Neural cell (in vitro differentiated cells): Measurements from ENCODE around the gene TIE1. TPM values are rescaled to one million over a fixed set of nuclear protein-coding genes. Genes with fewer than 3 reads are reported as not detected.

Experiments used
- H2AFZ ChIP-seq: fragments of 200-600, 300-800 bp; sonication (generic), shearing (Covaris generic); 2 replicates; pipeline ENCODE4 v1.6.0; 2014; ENCODE audit warnings: low read depth, mild to moderate bottlenecking, antibody characterized with exemption, low read length, moderate library complexity
- H3F3A ChIP-seq: fragments of 200-600 bp; shearing (Covaris generic); 2 replicates; pipeline ENCODE4 v1.6.1; 2016; ENCODE audit warnings: mild to moderate bottlenecking, moderate library complexity, mixed read lengths, antibody characterized with exemption, low read length; ENCODE audit not compliant: insufficient read depth, poor library complexity, severe bottlenecking
- H3K27ac ChIP-seq: fragments of 200-600, 300-800 bp; sonication (generic), shearing (Covaris generic); 2 replicates; pipeline ENCODE4 v1.5.1; 2014; ENCODE audit warnings: mild to moderate bottlenecking, low read length, moderate library complexity
- H3K27me3 ChIP-seq: fragments of 300-800, 200-600 bp; sonication (generic), shearing (Covaris generic); 2 replicates; pipeline ENCODE4 v1.6.0; 2014; ENCODE audit warnings: mild to moderate bottlenecking, low read depth, low read length, moderate library complexity; ENCODE audit not compliant: insufficient read depth
- H3K36me3 ChIP-seq: fragments of 300-800, 200-600 bp; sonication (generic), shearing (Covaris generic); 2 replicates; pipeline ENCODE4 v1.5.1; 2014; ENCODE audit warnings: mild to moderate bottlenecking, antibody characterized with exemption, low read length, moderate library complexity; ENCODE audit not compliant: insufficient read depth
- H3K4me2 ChIP-seq: fragments of 300-800, 200-600 bp; sonication (generic), shearing (Covaris generic); 2 replicates; pipeline ENCODE4 v1.6.0; 2014; ENCODE audit warnings: mild to moderate bottlenecking, low read length
- H3K4me3 ChIP-seq: fragments of 300-800, 200-600 bp; sonication (generic), shearing (Covaris generic); 2 replicates; pipeline ENCODE4 v1.5.1; 2014; ENCODE audit warnings: mild to moderate bottlenecking, low read length, moderate library complexity
- H3K79me2 ChIP-seq: fragments of 200-600 bp; shearing (Covaris generic); replicated peaks from 2 replicates; pipeline ENCODE4 v1.6.0; 2014; ENCODE audit warnings: mild to moderate bottlenecking, low read length, moderate library complexity; ENCODE audit not compliant: insufficient read depth
- H3K9ac ChIP-seq: fragments of 300-800, 200-600 bp; sonication (generic), shearing (Covaris generic); 2 replicates; pipeline ENCODE4 v1.6.1; 2016; ENCODE audit warnings: mild to moderate bottlenecking, low read length, mixed read lengths
- H3K9me2 ChIP-seq: fragments of 200-600 bp; shearing (Covaris generic); 2 replicates; pipeline ENCODE4 v1.6.1; 2016; ENCODE audit warnings: mild to moderate bottlenecking, low read length, mixed read lengths; ENCODE audit not compliant: insufficient read depth
- H3K9me3 ChIP-seq: fragments of 200-600, 300-800 bp; sonication (generic), shearing (Covaris generic); 2 replicates; pipeline ENCODE4 v1.6.1; 2016; ENCODE audit warnings: mild to moderate bottlenecking, mixed run types, low read length, moderate library complexity, mixed read lengths
- H4K20me1 ChIP-seq: fragments of 200-600 bp; shearing (Covaris generic); 2 replicates; pipeline ENCODE4 v1.6.1; 2016; ENCODE audit warnings: mild to moderate bottlenecking, mixed run types; ENCODE audit not compliant: insufficient read depth
- EP300 ChIP-seq: fragments of 450-650 bp; conservative IDR thresholded peaks from 2 replicates; pipeline ENCODE4 v1.6.1; 2014; ENCODE audit warnings: antibody characterized with exemption, mild to moderate bottlenecking, moderate library complexity; ENCODE audit not compliant: poor library complexity, severe bottlenecking
- EZH2 ChIP-seq: fragments of 200-600, 300-800 bp; shearing (Covaris generic), sonication (generic); IDR thresholded peaks from 2 replicates; pipeline ENCODE4 v1.6.1; 2014; ENCODE audit warnings: antibody characterized with exemption, low read length, borderline replicate concordance, mild to moderate bottlenecking; ENCODE audit not compliant: insufficient read depth, poor library complexity, severe bottlenecking
- MXI1 ChIP-seq: fragments of 450-650 bp; conservative IDR thresholded peaks from 2 replicates; pipeline ENCODE4 v1.6.1; 2014; ENCODE audit warnings: antibody characterized with exemption, mild to moderate bottlenecking; ENCODE audit not compliant: poor library complexity, severe bottlenecking
- POLR2AphosphoS5 ChIP-seq: IDR thresholded peaks from 2 replicates; pipeline ENCODE4 v1.6.1; 2012
- RAD21 ChIP-seq: fragments of 450-650 bp; conservative IDR thresholded peaks from 2 replicates; pipeline ENCODE4 v1.6.1; 2014; ENCODE audit warnings: antibody characterized with exemption, mild to moderate bottlenecking, moderate library complexity
- SMC3 ChIP-seq: fragments of 450-650 bp; conservative IDR thresholded peaks from 2 replicates; pipeline ENCODE4 v1.6.1; 2014; ENCODE audit warnings: antibody characterized with exemption, mild to moderate bottlenecking, moderate library complexity; ENCODE audit not compliant: poor library complexity
- TAF1 ChIP-seq: IDR thresholded peaks from 2 replicates; pipeline ENCODE4 v1.6.1; 2012; ENCODE audit warnings: low read depth
- polyA plus RNA-seq: library from polyadenylated mRNA; depleted of rRNA; stranded (reverse); fragments of >200 nt; gene quantifications from 2 replicates; pipeline ENCODE4 v1.2.3, GENCODE V29; 2014
- TF ChIP-seq, protein P1 (sequence below): fragments of 450-650 bp; IDR thresholded peaks from 2 replicates; pipeline ENCODE4 v1.5.1; 2014; ENCODE audit warnings: antibody characterized with exemption, mild to moderate bottlenecking, moderate library complexity; ENCODE audit not compliant: poor library complexity, severe bottlenecking
- TF ChIP-seq, protein P2 (sequence below): IDR thresholded peaks from 2 replicates; pipeline ENCODE4 v1.6.1; 2012; ENCODE audit warnings: borderline replicate concordance

Gene TIE1
- polyA plus RNA-seq, 1 donor from 2014 or later = not detected

DNA sequence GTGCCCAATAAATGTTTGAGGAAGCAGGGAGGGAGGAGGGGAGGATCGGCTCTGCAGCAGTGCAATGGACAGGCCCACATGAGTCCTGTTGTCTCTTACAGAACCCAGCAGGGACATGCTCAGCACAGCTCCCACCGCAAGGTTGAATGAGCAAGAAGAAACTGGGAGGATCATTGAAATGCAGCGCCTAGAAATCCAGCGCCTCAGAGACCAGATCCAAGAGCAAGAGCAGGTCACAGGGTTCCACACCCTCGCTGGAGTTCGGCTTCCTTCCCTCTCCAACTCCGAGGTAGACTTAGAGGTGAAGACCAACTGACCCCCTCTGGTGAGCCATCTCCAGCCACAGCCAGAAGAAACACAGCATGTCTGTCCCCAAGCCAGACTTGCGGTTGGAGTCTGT is 46.9 kb upstream of the TIE1 start:
- Histone ChIP-seq H3K36me3 (no peaks in the 10 kb centered on the region), H3K4me2 (no peak overlapping the region), H3K4me3 (no peak overlapping the region), H4K20me1 (no peaks in the 10 kb centered on the region), H3F3A (no peaks in the 10 kb centered on the region), H3K79me2 (no peaks in the 10 kb centered on the region), H3K9me2 (no peaks in the 10 kb centered on the region), H3K27ac (no peak overlapping the region), H3K27me3 (no peaks in the 10 kb centered on the region), H2AFZ (no peak overlapping the region), H3K9me3 (no peaks in the 10 kb centered on the region), H3K9ac (no peak overlapping the region)
- TF ChIP-seq, protein P1, sequence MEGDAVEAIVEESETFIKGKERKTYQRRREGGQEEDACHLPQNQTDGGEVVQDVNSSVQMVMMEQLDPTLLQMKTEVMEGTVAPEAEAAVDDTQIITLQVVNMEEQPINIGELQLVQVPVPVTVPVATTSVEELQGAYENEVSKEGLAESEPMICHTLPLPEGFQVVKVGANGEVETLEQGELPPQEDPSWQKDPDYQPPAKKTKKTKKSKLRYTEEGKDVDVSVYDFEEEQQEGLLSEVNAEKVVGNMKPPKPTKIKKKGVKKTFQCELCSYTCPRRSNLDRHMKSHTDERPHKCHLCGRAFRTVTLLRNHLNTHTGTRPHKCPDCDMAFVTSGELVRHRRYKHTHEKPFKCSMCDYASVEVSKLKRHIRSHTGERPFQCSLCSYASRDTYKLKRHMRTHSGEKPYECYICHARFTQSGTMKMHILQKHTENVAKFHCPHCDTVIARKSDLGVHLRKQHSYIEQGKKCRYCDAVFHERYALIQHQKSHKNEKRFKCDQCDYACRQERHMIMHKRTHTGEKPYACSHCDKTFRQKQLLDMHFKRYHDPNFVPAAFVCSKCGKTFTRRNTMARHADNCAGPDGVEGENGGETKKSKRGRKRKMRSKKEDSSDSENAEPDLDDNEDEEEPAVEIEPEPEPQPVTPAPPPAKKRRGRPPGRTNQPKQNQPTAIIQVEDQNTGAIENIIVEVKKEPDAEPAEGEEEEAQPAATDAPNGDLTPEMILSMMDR = no peak
- no peak for TF ChIP-seq SMC3
- TF ChIP-seq EP300 = no peak
- TF ChIP-seq TAF1 = no peak
- TF ChIP-seq, protein P2, sequence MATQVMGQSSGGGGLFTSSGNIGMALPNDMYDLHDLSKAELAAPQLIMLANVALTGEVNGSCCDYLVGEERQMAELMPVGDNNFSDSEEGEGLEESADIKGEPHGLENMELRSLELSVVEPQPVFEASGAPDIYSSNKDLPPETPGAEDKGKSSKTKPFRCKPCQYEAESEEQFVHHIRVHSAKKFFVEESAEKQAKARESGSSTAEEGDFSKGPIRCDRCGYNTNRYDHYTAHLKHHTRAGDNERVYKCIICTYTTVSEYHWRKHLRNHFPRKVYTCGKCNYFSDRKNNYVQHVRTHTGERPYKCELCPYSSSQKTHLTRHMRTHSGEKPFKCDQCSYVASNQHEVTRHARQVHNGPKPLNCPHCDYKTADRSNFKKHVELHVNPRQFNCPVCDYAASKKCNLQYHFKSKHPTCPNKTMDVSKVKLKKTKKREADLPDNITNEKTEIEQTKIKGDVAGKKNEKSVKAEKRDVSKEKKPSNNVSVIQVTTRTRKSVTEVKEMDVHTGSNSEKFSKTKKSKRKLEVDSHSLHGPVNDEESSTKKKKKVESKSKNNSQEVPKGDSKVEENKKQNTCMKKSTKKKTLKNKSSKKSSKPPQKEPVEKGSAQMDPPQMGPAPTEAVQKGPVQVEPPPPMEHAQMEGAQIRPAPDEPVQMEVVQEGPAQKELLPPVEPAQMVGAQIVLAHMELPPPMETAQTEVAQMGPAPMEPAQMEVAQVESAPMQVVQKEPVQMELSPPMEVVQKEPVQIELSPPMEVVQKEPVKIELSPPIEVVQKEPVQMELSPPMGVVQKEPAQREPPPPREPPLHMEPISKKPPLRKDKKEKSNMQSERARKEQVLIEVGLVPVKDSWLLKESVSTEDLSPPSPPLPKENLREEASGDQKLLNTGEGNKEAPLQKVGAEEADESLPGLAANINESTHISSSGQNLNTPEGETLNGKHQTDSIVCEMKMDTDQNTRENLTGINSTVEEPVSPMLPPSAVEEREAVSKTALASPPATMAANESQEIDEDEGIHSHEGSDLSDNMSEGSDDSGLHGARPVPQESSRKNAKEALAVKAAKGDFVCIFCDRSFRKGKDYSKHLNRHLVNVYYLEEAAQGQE = no peak
- no peak for TF ChIP-seq MXI1
- no peak for TF ChIP-seq RAD21
- TF ChIP-seq EZH2 = no peak
- TF ChIP-seq POLR2AphosphoS5 = no peak

DNA sequence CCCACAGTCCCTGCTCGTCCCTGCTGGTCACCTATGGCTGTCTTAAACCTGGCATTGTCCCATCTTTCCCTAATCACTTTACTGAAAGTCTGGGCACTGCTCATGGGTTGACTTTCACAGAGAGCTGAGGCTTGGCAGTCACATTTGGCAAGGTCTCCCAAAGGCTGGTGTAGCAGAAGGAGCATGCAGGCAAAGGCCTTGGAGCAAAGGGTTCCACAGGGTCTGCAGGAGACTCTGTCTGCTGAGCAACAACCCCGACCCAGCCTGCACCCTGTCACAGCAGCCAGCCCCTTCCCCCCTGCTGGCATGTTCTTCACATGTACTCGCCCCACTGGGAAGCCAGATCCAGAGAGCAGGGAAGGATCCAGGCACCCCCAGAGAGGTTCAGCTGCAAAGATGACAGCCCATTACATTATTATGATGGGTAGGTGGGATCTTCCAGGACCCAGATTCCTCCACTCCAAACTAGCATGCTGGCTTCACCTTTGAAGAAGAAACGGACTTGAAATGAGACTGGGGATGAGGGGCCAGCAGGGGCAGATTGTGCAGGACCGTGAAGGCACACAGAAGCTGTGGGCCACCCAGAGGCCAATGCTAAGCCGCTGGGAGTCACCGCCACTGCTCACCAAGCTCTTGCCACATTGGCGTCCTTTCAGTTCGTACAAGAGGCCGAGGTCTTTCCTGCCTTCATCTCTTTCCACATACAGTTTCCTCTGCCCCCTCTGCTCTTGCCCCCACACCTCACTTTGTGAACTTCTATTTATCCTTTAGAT is 45.2 kb upstream of the TIE1 start:
- Histone ChIP-seq H3K4me2 (no peak overlapping the region), H3K27me3 (no peaks in the 10 kb centered on the region), H3K79me2 (no peaks in the 10 kb centered on the region), H3K9ac (no peak overlapping the region), H3K36me3 (no peaks in the 10 kb centered on the region), H4K20me1 (no peaks in the 10 kb centered on the region), H3F3A (no peaks in the 10 kb centered on the region), H3K9me2 (no peaks in the 10 kb centered on the region), H3K27ac (no peak overlapping the region), H2AFZ (no peak overlapping the region), H3K9me3 (no peaks in the 10 kb centered on the region), H3K4me3 (no peak overlapping the region)
- TF ChIP-seq TAF1 (no peak), MXI1 (no peak), EZH2 (no peak), POLR2AphosphoS5 (no peak), SMC3 (no peak), EP300 (no peak), RAD21 (no peak)
- TF ChIP-seq, protein P2 = no peak
- TF ChIP-seq, protein P1 = no peak
